Measurements from ENCODE around the gene DNAH9.

GRCh38 chr17:11997972-11998233, 399.6 kb downstream of the DNAH9 start:
- TF ChIP-seq CTCF (IDR thresholded peaks at IDR 0.05; ENCODE audit: low read depth, low read length) (no peak), EZH2phosphoT487 (IDR thresholded peaks at IDR 0.05; ENCODE audit: low read depth) (no peak)

All from OCI-LY3 (cell line).